NCI-H524 (cell line): ENCODE results near the gene PHKG1.
A peak's percentile ranks its signal among the peaks of the same experiment; 100 is the strongest.
"Not testable (repeated sequence)": the region's sequence is repeated elsewhere in the genome, so short reads cannot be mapped to it uniquely, and the experiment has no call there.

Experiments used
- DNase-seq, 2 experiments: peaks; one replicate each; lab custom pipeline; 2025; lab: John Stamatoyannopoulos, UW

Gene PHKG1

DNA sequence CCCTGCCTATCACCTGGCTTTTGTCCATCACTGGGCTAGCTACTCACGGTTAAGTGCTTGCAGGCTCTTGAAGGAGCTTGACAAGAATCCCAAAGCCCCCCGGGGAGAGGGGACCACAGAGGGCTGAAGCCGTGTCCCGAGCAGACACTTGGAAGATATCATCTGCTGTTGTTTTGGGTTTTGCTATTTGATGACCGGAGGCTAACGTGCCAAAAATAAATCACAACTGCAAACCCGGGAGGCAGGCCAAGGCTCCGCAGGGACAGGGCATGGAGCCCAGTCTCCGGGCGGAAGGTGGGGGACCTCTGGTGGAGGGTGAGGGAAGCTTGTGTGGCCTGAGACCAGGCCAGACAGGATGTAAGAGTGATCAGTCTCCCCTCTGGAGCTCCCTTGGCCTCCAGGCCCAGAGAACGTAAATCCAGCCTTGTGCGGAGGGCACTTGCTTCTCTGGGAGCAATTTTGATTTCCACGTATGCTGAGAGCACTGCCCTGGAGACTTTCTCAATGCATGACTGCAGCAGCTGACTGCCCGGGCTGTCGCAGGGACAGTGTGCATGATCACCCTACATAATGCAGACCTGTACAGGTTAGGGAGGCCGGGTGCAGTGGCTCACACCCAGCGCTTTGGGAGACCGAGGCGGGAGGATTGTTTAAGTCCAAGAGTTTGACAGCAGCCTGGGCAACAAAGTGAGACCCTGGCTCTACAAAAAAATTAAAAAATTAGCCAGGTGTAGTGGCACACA is at the start of gene PHKG1:
TSS of gene PHKG1 (minus strand) at position 164 of the 743 bp plus-strand sequence. CDS start 4,011 bp downstream, outside the sequence.
- no peak for DNase-seq

DNA sequence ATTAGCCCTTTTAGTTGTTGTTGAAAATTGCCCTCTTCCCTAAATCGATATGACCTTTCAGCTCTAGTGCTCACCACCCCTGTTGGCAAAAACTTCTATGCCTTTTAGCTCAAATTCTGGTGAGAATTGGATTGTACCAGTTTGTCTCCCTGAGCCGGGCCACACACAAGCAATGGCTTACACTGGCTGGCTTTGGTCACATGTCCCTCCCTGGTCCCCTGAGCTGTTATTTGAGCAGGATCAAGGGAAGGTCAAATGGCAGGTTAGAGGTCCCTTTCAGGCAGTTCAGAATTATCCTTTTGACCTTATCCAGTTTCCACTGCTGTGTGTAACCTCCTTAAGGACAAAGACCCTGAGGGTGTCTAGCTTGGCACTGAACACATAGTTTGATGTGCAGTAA is 38.3 kb upstream of the PHKG1 start:
- not testable (repeated sequence) for DNase-seq

DNA sequence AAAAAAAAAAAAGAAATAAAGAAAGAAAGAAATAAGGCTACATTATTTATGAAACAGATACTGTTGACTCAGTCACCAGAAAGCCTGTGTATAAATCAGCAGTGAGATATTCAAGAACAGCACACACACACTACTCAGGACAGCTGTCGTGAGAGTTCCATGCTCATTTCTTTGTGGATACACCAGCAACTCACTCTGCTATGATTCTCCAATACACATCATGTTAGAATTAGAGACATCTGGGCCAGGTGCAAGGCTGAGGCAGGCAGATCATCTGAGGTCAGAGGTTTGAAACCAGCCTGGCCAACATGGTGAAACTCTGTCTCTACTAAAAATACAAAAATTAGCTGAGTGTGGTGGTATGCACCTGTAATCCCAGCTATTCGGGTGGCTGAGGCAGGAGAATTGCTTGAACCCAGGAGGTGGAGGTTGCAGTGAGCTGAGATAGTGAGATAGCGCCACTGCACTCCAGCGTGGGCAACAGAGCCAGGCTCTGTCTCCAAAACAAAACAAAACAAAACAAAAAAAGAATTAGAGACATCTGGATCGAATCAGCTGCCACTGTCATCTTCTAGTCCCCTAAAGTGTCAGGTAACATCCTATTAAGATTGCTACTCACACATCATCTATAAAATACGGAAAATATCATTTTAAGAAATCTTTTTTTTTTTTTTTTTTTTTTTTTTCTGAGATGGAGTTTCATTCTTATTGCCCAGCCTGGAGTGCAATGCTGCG is 34.7 kb upstream of the PHKG1 start:
- no peak for DNase-seq

DNA sequence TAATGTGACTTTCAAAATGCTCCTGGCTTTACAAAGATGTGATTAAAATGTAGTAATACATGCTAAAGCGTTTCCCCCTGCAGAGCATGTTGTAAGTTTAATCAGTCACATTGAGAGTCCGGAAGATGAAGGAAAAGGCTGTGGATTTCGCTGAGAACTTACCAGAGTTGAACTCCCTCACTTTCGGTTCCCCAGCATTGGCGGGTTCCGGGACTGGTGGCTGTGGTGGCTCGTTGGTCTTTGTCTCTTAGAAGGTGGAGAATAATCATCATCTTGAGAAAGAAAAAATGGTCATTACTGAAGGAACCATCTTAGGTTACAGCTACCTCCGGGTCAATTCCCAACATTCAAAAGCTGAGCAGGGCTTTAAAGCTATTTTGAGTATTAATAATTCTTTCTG is 33.1 kb upstream of the PHKG1 start:
- no peak for DNase-seq

DNA sequence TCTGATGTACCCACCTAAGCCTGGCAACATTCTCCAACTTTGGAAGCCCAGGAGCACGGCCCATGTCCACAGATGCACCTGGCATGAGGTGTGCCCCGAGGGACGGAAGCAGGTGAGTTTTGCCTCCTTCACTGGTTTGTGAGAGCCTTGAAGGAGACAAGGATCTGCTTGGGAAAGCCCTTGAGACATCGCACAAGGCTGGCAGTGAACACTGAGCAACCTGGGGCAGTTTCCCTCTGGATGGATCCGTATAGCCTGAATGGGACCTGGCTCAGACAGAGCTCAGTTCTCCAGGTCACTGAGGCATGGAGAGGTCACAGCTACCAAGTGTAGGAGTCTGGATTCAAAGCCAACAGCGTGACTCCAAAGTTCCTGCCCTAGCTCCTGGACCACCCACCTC is 32.2 kb upstream of the PHKG1 start:
- no peak for DNase-seq

DNA sequence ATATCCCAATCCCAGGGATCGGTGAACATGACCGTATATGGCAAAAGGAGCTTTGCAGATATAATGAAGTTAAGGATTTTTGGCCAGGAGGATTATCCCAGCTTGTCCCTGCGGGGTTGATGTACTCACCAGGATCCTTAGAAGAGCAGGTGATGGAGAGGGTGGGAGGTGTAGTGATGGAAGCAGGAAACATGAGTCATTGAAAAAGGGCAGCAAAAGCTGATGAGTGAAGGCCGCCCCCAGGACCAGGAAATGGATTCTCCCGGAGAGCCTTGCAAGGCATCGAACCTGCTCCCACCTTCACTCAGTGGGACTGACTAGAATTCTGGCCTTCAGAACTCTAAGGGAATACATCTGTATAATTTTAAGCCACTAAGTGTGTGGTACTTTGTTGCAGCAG is 28.7 kb upstream of the PHKG1 start:
- DNase-seq, result no peak

DNA sequence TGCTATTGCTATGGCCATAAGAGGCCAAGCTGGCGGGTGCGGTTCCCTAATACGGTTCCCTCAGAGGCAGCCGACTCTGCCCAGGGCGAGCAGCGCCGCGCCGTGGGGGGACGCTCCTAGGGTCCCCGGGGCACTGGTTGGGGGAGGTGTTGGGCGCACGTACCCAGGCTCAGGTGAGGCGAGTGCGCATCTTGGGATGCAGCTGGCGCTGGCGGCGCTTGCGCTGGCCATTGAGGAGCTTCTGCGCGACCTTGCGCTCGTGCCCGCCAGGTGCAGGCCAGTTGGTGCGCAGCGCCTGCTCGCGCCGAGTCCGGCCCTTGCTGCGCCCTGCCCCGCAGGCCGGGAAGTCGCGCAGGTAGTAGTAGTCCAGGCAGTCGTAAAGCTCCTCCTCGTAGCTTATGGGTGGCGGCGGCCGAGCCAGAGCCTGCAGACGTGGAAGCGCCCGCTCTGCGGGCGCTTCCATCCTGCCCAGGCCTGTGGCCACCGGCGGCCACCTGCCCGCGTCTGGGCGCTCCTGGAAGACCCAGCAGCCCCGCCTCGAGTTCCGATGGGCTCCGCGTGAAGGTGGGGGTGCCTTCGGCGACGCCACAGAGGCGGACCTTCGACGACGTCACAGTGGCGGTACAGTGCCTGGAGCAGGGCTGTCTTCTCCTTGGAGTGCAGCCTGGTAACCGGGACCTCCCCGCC is 23.2 kb upstream of the PHKG1 start, which contains the start of gene NUPR2:
TSS of gene NUPR2 (minus strand) at position 566 of the 687 bp plus-strand sequence. CDS start at position 463, 103 bp downstream.
- DNase-seq, result no peak

DNA sequence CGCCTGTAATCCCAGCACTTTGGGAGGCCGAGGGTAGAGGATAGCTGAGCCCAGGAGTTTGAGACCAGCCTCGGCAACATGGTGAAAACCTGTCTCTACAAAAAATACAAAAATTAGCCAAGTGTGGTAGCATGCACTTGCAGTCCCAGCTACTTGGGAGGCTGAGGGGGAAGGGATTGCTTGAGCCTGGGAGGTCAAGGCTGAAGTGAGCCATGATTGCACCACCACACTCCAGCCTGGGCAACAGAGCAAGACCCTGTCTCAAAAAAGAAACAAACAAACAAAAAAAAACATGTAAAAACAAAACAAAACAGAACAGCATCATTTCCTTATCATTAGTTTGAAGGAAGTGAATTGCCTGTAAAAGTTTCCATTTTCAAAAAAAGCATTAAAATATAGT is 19.5 kb upstream of the PHKG1 start:
- DNase-seq, result not testable (repeated sequence)

DNA sequence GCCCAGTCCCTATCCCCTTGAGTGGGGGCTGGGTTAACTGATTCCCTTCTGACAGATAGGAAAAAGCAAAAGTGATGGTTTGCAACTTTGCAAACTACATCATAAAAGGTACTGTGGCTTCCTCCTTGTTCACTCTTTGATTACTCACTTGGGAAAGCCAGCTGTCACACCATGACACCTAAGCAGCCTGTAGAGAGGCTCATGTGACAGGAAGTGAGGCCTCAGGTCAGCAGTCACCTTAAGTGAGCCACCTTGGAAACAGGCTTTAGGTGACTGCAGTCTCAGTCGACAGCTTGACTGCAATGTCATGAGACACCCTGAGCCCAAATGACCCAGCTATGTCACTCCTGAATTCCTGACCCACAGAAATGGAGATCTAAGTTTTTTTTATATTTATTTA is 17.9 kb upstream of the PHKG1 start:
- DNase-seq, result no peak

DNA sequence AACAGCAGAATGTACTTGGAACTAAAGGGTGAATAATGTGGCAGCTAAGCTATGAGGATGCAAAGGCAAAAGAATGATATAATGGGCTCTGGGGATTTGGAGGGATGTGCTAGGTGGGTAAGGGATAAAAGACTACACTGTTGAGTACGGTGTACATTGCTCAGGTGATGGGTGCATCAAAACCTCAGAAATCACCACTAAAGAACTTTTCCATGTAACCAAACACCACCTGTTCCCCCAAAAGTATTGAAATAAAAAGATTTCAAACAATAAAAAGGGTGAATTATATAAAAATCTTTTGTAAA is 15.2 kb upstream of the PHKG1 start:
- DNase-seq, result no peak

DNA sequence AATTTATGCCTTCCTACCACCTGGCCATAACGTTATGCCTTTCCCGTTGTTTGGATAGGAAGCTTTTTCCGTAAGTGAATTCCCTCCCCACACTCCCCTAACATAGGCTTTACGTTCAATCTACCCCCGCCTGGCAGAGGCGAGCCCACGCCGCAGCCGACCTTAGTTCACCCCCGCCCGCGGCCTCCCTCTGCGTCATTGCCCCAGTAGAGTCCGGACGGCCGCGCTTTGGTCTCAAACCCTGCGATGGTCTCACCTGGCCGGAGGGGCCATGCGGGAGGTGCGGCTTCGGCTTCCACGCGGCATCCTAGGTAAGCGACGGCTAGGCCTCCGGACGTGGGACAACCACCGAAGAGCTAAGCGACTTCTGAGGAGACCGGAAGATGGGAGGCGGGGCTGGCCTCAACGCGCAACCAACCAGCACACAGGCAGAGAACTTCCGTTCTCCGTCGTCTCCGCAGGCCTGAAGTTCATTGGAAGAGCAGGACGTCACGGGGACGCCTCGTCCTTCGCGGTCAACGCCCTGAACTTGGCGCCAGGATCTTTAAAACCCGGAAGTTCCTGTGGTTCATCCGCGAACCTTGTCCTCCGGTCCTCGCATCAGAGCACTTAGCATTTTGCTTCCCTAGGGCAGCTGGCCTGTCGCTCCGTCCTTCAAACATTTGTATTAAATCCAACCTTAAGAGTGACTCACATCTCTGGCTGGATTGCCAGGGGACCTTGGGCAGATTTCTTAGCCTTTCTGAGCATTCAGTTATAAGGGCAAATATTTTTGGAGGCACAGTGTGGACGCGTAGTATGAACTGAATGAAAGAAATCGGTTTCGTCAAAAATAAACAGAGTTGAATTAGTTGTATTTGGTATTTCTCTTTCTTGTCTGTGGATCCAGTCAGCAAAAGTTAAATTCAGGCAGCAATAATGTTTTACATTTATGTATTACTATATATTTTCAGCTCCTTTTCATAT is 13.6 kb upstream of the PHKG1 start, which contains the start of gene CHCHD2:
TSS of gene CHCHD2 (minus strand) at position 369 of the 966 bp plus-strand sequence. CDS start at position 306, 63 bp downstream.
- DNase-seq, result peak; percentile 93 to 97

DNA sequence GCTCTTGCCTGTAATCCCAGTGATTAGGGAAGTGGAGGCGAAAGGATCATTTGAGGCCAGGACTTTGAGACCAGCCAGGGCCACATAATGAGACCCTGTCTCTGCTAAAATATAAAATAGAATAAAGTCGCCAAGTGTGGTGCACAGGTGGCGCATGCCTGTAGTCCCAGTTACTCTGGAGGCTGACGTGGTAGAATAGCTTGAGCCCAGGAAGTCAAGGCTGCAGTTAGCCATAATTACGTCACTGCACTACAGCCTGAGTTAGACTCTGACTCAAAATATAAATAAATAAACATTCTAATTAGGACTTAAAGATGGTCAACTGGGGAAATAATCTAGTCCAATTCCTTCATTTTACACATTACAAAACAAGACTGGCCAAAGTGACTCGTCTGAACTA is 12.8 kb upstream of the PHKG1 start:
- peak in 1 of 2 experiments; percentile 12 for DNase-seq

DNA sequence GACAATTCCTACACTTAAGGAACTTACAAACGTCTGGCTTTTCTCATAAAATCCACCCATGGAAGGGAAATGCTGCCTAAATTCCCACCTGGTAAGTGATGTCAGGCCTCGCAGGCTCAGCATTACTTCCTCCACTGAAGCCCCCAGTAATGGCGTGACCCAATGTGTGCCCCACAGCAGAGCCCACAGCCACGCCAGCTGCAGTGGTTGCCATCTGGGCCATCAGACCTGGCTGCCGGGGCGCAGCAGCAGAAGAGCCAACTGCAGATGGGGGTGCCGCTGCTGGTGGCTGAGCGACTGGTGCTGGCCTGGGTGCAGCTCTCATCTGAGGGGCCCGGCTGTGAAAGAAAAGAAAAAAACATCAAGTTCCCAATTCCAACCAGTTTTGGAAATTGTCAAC is 11.4 kb upstream of the PHKG1 start:
- DNase-seq, result not testable (repeated sequence)

DNA sequence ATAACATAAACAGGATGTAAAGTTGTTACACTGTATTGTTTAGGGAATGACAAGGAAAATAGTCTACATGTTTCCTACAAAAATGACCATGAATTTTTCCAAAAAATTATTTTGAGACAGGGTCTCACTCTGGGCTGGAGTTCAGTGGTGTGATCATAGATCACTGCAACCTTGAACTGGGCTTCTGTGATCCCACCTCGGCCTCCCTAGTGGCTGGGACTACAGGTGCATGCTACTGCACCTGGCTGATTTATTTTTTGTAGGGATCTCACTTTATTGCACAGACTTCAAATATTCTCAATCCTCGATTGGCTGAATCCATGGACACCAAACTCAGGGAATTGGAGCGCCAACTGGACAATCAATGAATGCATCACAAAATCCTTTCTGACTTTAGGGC is 6.9 kb upstream of the PHKG1 start:
- DNase-seq, result no peak

DNA sequence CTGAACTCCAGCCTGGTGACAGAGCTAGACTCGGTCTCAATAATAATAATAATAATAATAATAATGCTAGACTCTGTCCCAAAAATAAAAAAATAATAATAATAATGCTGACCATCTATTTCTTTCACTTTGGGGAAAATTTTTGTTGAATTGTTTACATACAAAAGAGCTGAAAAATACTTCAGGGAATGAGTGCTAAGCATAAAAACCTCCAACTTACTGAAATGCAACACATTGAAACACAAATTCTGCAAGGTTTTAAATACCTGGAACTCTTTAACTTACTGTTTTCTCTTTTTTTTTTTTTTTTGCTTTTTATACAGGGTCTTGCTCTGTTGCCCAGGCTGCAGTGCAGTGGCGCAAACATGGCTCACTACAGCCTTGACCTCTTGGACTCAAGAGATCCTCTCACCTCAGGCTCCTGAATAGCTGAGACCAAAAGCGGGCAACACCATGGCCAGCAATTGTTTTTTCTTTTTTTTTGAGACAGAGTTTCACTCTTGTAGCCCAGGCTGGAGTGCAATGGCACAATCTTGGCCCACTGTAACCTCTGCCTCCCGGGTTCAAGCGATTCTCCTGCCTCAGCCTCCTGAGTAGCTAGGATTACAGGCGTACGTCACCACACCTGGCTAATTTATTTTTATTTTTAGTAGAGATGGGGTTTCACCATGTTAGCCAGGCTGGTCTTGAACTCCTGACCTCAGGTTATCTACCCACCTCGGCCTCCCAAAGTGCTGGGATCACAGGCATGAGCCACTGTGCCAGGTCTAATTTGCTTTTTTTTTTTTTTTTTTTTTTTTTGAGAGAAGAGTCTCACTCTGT is 5.6 kb upstream of the PHKG1 start:
- DNase-seq, result not testable (repeated sequence)

DNA sequence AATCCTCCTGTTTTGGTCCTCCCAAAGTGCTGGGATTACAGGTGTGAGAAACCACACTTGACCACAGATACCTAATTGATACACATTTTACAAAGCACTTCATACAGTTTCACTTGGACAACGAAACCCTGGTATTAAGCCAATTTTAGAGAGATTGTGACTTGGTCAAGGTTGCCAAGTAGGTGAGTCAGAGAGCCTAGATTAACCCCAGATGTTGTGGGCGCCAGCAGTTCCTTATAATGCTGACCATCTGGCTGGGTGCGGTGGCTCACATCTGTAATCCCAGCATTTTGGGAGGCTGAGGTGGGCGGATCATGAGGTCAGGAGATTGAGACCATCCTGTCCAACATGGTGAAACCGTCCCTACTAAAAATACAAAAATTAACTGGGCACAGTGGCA is 4.9 kb upstream of the PHKG1 start:
- DNase-seq, result no peak

DNA sequence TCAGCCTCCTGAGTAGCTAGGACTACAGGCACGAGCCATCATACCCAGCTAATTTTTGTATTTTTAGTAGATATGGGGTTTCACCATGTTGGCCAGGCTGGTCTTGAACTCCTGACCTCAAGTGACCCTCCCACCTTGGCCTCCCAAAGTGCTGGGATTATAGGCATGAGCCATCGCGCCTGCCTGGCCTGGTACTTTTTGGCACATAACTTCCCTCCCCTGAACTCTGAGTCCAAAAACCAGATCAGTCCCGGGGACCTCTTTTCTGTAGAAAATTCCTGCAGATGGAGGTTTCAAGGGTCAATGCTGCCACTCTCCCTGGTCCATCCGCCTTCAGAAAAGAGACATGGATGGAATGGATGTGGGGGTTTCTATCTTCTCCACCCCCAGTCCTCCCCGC is 364 bp downstream of the PHKG1 start:
- not testable (repeated sequence) for DNase-seq

DNA sequence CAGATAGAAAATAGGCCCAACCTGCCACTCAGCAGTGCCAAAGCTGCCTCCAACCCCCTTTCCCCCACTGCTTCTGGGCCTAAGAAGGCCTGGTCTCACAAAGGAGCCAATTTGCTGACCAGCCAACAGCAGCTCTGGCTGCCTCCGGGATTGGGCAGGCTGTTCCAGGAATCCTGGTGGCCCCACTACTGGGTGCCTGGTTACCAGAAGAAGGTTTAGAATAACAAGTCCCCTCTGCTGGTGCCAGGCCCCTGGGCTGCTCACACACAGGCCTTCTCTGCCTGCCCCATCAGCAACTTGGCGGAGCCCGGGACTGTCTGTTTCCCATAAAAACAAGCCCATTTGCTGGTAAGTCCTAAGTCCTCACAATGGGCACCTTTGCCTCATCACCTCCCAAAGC is 1.2 kb downstream of the PHKG1 start:
- no peak for DNase-seq

DNA sequence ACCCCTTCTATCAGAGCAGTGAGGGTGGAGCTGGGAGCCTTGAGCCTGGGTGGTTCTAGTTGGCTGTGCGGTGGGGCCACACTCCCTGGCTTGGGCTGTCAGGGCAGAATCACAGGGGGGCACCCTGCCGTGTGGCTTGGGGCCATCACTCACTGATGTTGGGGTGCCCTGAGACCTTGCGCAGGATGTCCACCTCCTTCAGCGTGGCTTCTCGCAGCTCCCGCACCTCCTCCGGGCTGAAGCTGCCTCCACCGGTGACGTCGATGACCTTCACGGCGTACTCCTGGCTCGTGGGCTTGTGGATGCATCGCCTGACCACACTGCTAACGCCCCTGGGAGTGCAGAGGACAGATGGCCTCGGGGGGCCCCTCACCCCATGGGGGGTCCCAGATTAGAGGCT is 5.3 kb downstream of the PHKG1 start:
- no peak for DNase-seq

DNA sequence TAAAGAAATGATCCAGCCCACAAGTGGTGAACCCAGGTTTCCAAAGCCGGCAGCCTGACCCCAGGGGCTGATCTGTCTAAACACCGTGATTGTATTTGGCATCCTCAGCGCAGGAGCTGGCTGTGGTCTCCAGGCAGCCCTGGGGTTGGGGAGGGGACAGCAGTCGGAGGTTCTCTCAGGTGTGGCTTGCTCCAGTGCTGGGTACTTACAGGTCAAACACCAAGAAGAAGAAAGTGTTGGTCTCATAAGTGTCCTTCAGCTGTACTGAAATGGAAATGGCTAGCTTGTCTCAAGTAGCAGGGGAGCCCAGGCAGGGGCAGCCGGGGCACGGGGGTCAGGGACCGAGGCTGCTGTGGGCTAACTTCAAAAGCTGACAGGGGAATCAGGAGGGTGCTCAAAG is 6.0 kb downstream of the PHKG1 start:
- DNase-seq, result no peak
